Common myeloid progenitor, CD34-positive (primary cell): ENCODE results near the gene CEP112.

ENCODE experiments used
- CTCF ChIA-PET: fragments of 350-600 bp; sonication (Branson Sonifier 250); formaldehyde crosslinking; loops from one replicate; lab custom pipeline; 2021; ENCODE audit warnings: antibody characterized with exemption; lab: Charles Lee
- POLR2A ChIA-PET: fragments of 350-600 bp; sonication (Branson Sonifier 250); formaldehyde crosslinking; loops from one replicate; lab custom pipeline; 2021; ENCODE audit warnings: antibody characterized with exemption; lab: Charles Lee
- DNase-seq, 3 donors: peaks; one replicate each; pipeline versions ENCODE4 v3.0.0 to v3.0.0-alpha.2; 2013
- H3K27ac ChIP-seq, 2 experiments: 1 replicate in 1 of 2; 2 replicates in 1 of 2; pipeline ENCODE4 v1.7.0; 2013; ENCODE audit warnings: inconsistent platforms in 2 of 2, low read length in 2 of 2, mild to moderate bottlenecking in 2 of 2, low read depth in 1 of 2, moderate library complexity in 1 of 2; ENCODE audit not compliant: severe bottlenecking in 2 of 2, insufficient read depth in 1 of 2, poor library complexity in 1 of 2
- H3K27me3 ChIP-seq, 5 experiments: replicated peaks in 2 of 5; 1 replicate in 3 of 5; 2 replicates in 2 of 5; pipeline versions ENCODE4 v1.6.1 to v1.7.0; 2013; ENCODE audit warnings: low read length in 4 of 5, mild to moderate bottlenecking in 2 of 5, moderate library complexity in 2 of 5, inconsistent platforms in 1 of 5; ENCODE audit not compliant: insufficient read depth in 5 of 5, control insufficient read depth in 4 of 5
- H3K36me3 ChIP-seq, 4 experiments: 1 replicate in 2 of 4; 2 replicates in 2 of 4; pipeline versions ENCODE4 v1.6.1 to v1.7.0; 2013; ENCODE audit warnings: low read length in 3 of 4, control low read depth in 1 of 4, mild to moderate bottlenecking in 1 of 4; ENCODE audit not compliant: control insufficient read depth in 4 of 4, insufficient read depth in 4 of 4
- H3K4me1 ChIP-seq, 4 experiments: 1 replicate in 3 of 4; 2 replicates in 1 of 4; pipeline versions ENCODE4 v1.6.1 to v1.7.1; 2013; ENCODE audit warnings: low read length in 3 of 4, mild to moderate bottlenecking in 3 of 4, control low read depth in 1 of 4, inconsistent platforms in 1 of 4, moderate library complexity in 1 of 4; ENCODE audit not compliant: control insufficient read depth in 4 of 4, insufficient read depth in 4 of 4; ENCODE audit errors: control extremely low read depth in 1 of 4
- H3K4me3 ChIP-seq, 7 experiments: 1 replicate in 4 of 7; 2 replicates in 3 of 7; pipeline versions ENCODE4 v1.5.1 to v1.7.0; 2013; ENCODE audit warnings: mild to moderate bottlenecking in 7 of 7, low read length in 6 of 7, moderate library complexity in 6 of 7, inconsistent platforms in 2 of 7, low read depth in 2 of 7, control low read depth in 1 of 7; ENCODE audit not compliant: insufficient read depth in 4 of 7, control insufficient read depth in 1 of 7; ENCODE audit errors: extremely low read depth in 1 of 7
- H3K9me3 ChIP-seq, 5 experiments: 1 replicate in 4 of 5; 2 replicates in 1 of 5; pipeline versions ENCODE4 v1.6.1 to v1.7.1; 2013; ENCODE audit warnings: low read length in 4 of 5, mild to moderate bottlenecking in 2 of 5, inconsistent platforms in 1 of 5, low read depth in 1 of 5, moderate library complexity in 1 of 5; ENCODE audit not compliant: control insufficient read depth in 4 of 5, insufficient read depth in 2 of 5; ENCODE audit errors: control extremely low read depth in 1 of 5
- WGBS: methylation state at CpG from one replicate; pipeline ENCODE4 v1.1.5; 2013; ENCODE audit not compliant: insufficient coverage; 5-methylcytosine and 5-hydroxymethylcytosine counted together

The CEP112 gene

DNA sequence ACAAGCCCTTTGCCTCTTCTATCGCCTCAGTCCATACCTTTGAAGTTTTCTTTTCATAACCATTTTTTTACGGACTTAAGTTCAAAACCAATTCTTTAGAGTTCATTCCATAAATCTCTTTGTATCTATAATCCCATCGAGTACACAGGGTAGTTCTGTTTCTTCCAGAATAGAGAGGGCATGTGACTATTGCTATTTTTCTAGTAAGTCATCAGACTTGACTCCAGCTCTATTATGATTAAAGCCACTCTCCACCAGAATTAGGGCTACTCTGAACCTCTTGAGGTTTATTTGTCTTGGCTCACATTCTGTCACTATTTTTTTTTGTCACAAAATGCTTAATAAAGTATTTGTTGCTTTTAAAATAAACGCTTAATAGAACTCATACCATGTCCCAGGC, 438.6 kb downstream of the CEP112 start:
- Histone ChIP-seq H3K27ac (no peak overlapping the region), H3K36me3 (no peaks in the 10 kb centered on the region), H3K4me3 (no peak overlapping the region), H3K4me1 (peaks cover 0 to 3% (median 0%) of the 10 kb centered on the region in 4 experiments), H3K9me3 (peaks cover 0 to 2% (median 0%) of the 10 kb centered on the region in 5 experiments), H3K27me3 (peaks cover 0 to 2% (median 0%) of the 10 kb centered on the region in 5 experiments)
- DNase-seq, result no peak
- ChIA-PET POLR2A (no interaction called here), CTCF (no interaction called here)
- whole genome bisulfite sequencing, result 100% methylated on average over 1 of the region's 4 CpGs

DNA sequence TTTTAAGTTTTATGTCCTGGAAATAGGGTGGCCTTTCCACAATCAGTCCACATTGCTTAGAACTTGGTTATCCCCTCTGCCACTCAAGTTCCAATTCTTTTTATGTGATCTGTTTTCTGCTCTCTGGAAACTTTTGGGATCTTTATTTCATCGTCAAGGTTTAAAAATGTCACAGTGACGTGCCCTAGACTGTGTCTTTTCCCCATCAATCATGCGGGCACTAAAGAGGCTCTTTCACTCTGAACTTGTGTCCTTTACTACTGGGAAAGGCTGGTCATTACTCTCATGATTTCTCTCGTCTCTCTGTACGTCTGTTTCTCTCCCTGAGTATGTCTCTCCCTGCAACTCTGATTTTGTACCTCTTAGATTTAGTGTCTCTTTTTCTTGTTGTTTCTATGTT, 440.7 kb downstream of the CEP112 start:
- Histone ChIP-seq H3K27ac (no peak overlapping the region), H3K4me3 (no peak overlapping the region), H3K27me3 (peaks cover 0 to 2% (median 0%) of the 10 kb centered on the region in 5 experiments), H3K4me1 (peaks cover 0 to 3% (median 0%) of the 10 kb centered on the region in 4 experiments), H3K36me3 (no peaks in the 10 kb centered on the region), H3K9me3 (peaks cover 0 to 2% (median 0%) of the 10 kb centered on the region in 5 experiments)
- no peak for DNase-seq
- ChIA-PET CTCF (no interaction called here), POLR2A (no interaction called here)
- WGBS, result 94% methylated on average over 3 of the region's 5 CpGs

DNA sequence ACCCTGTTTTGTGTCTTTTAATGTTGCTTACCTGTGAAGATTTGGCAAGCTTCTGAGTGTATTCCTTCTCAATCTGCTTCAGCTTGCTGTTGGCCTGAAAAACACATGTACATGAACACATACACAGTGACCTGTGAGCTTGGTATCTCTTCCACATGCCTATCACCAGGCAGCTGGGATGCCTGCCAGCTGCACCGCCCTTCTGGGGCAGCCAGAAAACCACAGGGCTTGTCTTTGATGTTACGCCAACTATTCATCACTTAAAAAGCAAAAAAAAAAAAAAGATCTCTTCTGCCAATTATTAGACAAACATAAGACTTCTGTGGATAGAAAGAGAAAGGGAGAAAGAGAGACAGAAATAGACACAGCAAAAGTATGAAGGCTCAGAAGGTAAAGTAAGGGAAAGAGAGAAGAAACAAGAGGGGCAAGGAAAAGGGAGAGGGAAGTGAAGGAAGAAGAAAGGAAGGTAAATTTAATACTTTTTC, 441.3 kb downstream of the CEP112 start:
- Histone ChIP-seq H3K4me3 (no peak overlapping the region), H3K27ac (no peak overlapping the region), H3K9me3 (peaks cover 0 to 2% (median 0%) of the 10 kb centered on the region in 5 experiments), H3K27me3 (peaks cover 0 to 2% (median 0%) of the 10 kb centered on the region in 5 experiments), H3K36me3 (no peaks in the 10 kb centered on the region), H3K4me1 (peaks cover 0 to 3% (median 0%) of the 10 kb centered on the region in 4 experiments)
- DNase-seq, result peak; percentile 60 to 84 (median 79)
- CTCF ChIA-PET, result no interaction called here
- POLR2A ChIA-PET, result no interaction called here
- WGBS, result 0% methylated on average over 1 of the region's 2 CpGs

DNA sequence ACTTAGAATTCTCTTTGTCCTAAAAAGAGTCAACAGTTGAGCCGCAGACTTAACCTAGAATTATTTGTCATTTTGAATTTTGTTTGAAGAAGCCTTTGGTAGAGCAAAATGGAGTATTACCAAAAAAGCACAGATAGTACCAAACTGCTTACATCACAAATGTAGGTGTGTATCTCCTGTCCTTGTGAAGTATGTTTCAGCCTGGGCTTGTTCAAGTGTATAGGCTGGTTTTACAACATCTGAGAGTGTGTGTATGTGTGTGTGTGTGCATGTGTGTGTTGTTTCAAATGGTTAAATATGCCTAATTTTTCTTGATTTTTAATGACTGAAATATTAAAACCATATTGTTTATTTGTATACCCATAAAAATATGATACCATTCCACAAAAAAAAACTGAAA, 441.8 kb downstream of the CEP112 start:
- POLR2A ChIA-PET, result no interaction called here
- Histone ChIP-seq H3K36me3 (no peaks in the 10 kb centered on the region), H3K27ac (no peak overlapping the region), H3K4me3 (no peak overlapping the region), H3K4me1 (peaks cover 0 to 3% (median 0%) of the 10 kb centered on the region in 4 experiments), H3K9me3 (peaks cover 0 to 1% (median 0%) of the 10 kb centered on the region in 5 experiments), H3K27me3 (peaks cover 0 to 2% (median 0%) of the 10 kb centered on the region in 5 experiments)
- CTCF ChIA-PET, result no interaction called here
- WGBS, result no CpG with 5 or more reads among the region's 1 CpG
- DNase-seq, result no peak

DNA sequence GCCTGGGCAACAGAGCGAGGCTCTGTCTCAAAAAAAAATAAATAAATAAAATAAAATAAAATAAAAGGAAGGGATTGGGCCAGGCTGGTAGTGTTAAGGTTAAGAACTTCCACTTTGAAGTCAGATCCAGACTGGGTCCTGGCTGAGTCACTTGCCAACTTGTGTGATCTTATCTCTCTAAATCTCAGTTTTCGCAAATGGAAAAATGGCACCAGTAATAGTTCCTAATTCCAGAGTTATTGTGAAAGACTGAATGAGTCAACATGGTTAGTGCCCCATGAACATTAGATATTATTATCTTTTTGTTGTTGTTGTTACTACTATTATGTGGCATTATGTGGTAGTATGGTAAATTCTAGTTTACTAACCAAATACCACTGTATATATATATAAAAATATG, 442.5 kb downstream of the CEP112 start:
- H3K9me3 ChIP-seq, result no peaks in the 10 kb centered on the region
- ChIA-PET CTCF (no interaction called here), POLR2A (no interaction called here)
- WGBS, result no CpG with 5 or more reads among the region's 2 CpGs
- H3K36me3 ChIP-seq, result no peaks in the 10 kb centered on the region
- H3K4me1 ChIP-seq, result peaks cover 0 to 3% (median 0%) of the 10 kb centered on the region in 4 experiments
- H3K4me3 ChIP-seq, result no peak overlapping the region
- H3K27ac ChIP-seq, result no peak overlapping the region
- peak in 1 of 3 donors; percentile 2 for DNase-seq
- peaks cover 0 to 2% (median 0%) of the 10 kb centered on the region in 5 experiments for H3K27me3 ChIP-seq

DNA sequence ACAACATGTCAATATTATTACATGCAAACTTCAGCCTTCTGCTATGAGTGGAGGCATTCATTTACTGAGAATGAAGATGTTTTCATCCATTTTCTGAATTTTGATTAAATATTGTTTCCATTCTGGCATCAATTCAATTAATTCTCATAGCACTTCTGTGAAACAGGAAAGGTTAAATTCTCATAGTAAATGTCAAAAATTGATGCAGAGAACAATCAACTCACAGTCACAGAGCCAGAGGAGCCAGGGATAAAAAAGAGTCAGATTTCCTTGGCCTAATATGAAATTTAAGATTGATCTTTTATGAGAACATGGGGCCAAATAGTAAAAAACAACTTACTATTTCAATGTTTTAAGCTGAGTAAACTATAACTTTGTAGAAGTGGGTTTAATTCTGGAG, 446.7 kb downstream of the CEP112 start:
- POLR2A ChIA-PET, result no interaction called here
- no peaks in the 10 kb centered on the region for H3K4me1 ChIP-seq
- H3K27ac ChIP-seq, result no peak overlapping the region
- DNase-seq, result no peak
- no peaks in the 10 kb centered on the region for H3K36me3 ChIP-seq
- no peak overlapping the region for H3K4me3 ChIP-seq
- H3K9me3 ChIP-seq, result no peaks in the 10 kb centered on the region
- no peaks in the 10 kb centered on the region for H3K27me3 ChIP-seq
- CTCF ChIA-PET, result no interaction called here

DNA sequence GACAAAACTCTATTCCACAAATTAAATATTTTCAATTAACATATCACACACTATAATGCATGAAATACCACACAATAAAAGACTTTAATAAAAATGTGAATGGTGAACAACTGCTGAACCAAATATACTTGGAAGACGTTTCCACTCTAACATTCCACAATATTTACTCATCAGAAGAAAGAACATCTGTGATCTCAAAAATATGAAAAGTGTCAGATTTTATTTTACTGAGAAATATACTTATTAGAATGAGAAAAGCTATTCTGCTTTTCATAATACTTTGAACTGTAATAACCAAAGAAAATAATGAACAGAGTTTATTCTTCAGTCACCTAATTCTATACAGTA, 448.7 kb downstream of the CEP112 start:
- Histone ChIP-seq H3K4me1 (no peaks in the 10 kb centered on the region), H3K9me3 (peaks cover 0 to 7% (median 0%) of the 10 kb centered on the region in 5 experiments), H3K27me3 (no peaks in the 10 kb centered on the region), H3K4me3 (no peak overlapping the region), H3K27ac (no peak overlapping the region), H3K36me3 (no peaks in the 10 kb centered on the region)
- ChIA-PET CTCF (no interaction called here), POLR2A (no interaction called here)
- no CpG with 5 or more reads among the region's 1 CpG for WGBS
- no peak for DNase-seq
